T-helper 2 cell treated with Interferon-gamma antibody and Interleukin-4, amounts not matched to agents 100 ng/mL and 5 ng/mL, for 36 hours (primary cell): ENCODE results near the gene RIPOR2. TPM values are rescaled to one million over a fixed set of nuclear protein-coding genes. Genes with fewer than 3 reads are reported as not detected.

ENCODE experiments used
- intact Hi-C: fragments of 100-400 bp; cut with micrococcal nuclease; formaldehyde crosslinking; loops from one replicate; pipeline ENCODE4 v1.15.1; 2023
- total RNA-seq: library from RNA; stranded (reverse); gene quantifications from 2 replicates; pipeline ENCODE4 v1.2.3, GENCODE V29; 2022

Gene RIPOR2
- total RNA-seq, 1 donor from 2014 or later, result 182 TPM

DNA sequence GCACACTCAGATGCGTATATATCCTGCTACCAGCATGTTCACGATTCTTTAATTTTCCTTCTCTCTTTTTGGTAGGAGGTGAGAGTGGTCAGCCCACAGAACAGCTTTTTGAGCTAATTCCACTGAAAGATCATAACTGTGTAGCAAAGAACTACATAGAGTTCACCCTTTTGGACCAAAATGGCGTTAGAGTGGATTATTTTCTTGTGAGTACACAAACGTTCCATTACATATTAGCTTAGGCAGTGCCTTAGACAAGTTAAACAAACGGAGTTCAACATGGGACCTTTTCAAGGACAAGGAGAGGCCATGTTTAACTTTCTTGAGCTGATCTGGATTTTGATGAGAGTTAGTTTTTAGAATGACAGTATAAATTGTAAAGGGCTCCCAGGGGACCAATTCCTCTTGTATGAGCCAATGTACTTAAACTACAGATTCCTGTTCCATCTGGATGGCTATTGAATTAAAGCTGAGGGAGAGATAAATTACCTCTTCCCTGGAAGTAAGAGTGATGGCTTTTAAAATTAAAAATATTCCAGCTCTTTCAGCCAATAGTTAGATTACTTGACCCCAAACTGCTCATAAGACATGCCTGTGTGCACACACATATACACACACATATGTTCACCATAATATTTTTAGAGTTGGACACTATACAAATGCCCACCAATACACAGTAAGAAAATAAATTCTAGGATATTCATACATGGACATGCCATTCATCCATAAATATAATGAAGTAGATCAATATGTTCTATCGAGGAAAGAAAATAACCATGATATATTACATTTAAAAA is 111.4 kb downstream of the RIPOR2 start:
- intact Hi-C loops, result no loop called here

GRCh38 chr6:24823185-24823584 is 112.6 kb downstream of the RIPOR2 start:
- intact Hi-C loops, result no loop called here

DNA sequence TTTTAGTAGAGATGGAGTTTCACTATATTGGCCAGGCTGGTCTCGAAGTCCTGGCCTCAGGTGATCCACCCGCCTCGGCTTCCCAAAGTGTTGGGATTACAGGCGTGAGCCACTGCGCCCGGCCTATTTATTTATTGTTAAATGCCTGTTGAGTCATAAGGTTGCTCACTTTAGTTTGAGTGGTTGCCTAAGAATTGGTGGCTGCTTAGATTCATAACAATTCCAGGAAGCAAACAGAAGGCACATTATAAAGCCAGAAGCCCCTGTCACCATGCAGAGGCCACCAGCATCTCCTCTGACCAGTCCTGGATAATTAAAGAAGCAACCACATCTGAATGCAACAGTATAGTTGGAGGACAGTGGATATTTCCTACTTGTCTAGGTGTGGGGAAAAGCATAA is 113.1 kb downstream of the RIPOR2 start:
- intact Hi-C loops, result no loop called here

DNA sequence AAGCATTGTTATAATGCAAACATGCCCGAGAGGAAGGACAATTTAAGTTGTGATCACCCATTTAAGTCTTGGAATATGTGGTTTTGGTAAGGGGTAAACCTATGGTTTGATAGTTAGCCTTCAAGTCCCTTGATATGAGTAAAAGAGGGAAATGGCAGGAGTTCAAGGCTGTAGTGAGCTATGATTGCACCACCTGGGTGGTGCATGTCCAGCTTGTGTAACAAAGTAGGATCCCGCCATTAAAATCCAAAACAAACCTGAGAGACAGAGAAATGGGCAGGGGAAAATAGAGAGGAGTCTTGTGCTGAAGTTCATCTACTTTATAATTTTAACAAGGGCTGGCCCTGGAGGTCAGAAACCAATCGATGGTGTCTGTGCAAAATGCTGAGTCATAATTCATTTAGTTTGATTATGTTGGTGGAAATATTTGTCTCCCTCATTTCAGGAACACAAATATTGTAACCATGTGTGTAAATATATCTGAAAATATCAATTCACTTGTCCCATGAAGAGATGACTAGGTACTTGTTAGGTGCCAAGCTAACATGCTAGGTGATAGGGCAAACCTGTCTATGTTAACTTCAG is 113.8 kb downstream of the RIPOR2 start:
- intact Hi-C loops, result no loop called here

- intact Hi-C loops, result no loop called here
Measured at GRCh38 chr6:24818346-24818745, 117.4 kb downstream of the RIPOR2 start.

GRCh38 chr6:24809728-24810127 is 126.0 kb downstream of the RIPOR2 start:
- intact Hi-C loops, result no loop called here

DNA sequence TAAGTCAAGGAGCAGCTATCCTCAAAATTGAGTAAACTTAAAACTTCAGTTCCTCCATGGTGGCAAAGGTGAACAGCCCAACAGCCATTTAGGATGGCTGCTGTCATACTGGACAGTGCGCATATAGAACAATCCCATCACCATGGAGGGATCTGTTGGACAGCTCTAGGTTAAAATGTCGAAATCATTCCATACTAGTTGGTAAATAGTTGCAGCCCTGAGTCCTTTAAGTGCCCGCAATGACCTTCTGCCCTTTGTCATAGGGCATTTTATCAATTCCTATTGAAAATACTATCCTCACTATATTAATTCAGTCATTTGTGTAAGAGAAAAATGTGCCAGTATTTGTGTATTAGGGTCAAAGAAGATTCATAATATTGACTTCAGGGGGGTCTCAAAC is 128.2 kb downstream of the RIPOR2 start:
- intact Hi-C loops, result no loop called here

GRCh38 chr6:24802271-24803059 is 133.3 kb downstream of the RIPOR2 start:
- intact Hi-C loops, result no loop called here

- intact Hi-C loops, result no loop called here
Measured at GRCh38 chr6:24799541-24799915, 136.2 kb downstream of the RIPOR2 start.

GRCh38 chr6:24798740-24799540 is 136.8 kb downstream of the RIPOR2 start, which contains the start of gene ARMH2:
Gene ARMH2, minus strand, starts transcription at chr6:24798917. Its CDS starts 60 bp downstream, at chr6:24798857.
- intact Hi-C loops, result no loop called here

- intact Hi-C loops, result no loop called here
Measured at GRCh38 chr6:24797596-24798216, 138.1 kb downstream of the RIPOR2 start.

DNA sequence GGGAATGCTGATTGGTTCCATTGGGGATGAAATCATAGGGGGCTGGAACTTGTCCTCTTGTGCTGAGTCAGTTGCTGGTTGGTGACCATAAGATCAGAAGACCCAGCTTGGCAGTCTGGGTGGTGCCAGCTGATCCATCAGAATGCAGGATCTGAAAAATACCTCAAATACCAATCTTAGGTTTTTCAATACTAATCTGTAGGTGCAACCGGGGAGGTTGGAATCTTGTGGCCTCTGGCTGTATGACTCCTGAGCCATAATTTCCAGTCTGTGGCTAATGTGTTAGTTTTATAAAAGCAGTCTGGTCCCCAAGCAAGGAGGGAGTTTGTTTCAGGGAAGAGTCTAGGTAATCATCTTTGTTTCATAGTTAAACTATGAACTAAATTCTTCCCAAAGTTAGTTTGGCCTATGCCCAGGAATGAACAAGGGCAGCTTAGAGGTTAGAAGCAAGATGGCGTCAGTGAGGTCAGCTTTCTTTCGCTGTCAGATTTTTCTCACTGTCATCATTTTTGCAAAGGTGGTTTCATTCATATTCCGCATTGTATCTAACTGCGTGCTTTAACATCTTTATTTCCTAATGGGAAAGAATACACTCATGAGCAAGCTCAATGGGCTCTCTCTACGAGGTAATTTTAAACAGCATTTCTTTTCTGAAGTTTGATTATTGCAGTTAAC is 139.0 kb downstream of the RIPOR2 start:
- intact Hi-C loops, result no loop called here

GRCh38 chr6:24795106-24795505 is 140.7 kb downstream of the RIPOR2 start:
- intact Hi-C loops, result no loop called here

GRCh38 chr6:24788031-24788665 is 147.6 kb downstream of the RIPOR2 start:
- intact Hi-C loops, result no loop called here

DNA sequence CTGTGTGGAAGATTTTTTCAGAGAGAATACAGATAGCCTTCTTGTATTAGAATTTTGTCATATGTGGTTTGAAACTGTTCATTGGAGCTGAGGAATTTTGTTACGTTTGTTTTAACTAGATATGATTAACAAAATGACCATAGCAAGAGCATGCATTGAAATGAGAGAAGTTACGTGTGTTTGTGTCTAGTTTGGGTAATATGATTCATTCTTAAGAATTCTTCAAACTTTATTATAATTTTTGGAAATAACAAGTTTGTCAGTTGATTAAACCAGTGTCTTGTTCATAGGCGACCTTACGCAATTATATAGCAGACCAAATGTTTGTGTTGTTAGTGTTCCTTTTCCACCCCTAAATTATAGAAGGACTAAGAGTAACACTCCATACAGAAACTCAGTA is 155.6 kb downstream of the RIPOR2 start:
- intact Hi-C loops, result no loop called here

DNA sequence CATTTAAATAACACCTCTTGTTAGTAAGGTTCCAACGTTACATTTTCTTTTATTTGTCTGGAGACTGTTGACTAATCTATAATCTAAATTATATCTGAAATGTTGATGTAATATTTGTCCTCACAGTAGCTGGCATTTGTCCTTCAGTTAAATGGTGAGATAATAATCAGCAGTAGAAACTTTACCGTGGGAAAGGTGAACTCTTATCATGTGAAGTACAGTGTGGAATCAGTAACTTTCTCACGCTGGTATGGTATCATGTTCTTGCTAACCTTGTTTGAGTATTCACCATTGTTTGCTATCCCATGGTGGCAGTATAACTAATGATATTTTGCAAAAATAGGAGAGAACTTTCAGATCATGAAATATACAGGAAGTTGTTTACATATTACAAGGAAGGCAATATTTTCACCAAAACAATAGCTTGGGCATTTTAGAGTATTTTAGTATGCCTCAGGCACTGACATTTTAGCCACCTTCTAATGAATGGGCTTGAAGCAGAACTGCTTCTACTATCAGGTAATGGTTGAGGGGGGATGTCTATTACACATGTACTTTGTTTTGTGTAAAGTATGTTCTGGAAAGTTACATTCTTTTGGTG is 156.2 kb downstream of the RIPOR2 start:
- intact Hi-C loops, result loop anchor here (5.0 to 10.0 kb wide), 4 partner anchors 78 to 1215 kb away; no protein-coding TSS in a partner anchor

- intact Hi-C loops, result loop anchor here (5.0 to 10.0 kb wide), 4 partner anchors 78 to 1216 kb away; no protein-coding TSS in a partner anchor
Measured at GRCh38 chr6:24778878-24779277, 156.9 kb downstream of the RIPOR2 start.

- intact Hi-C loops, result loop anchor here (5.0 to 10.0 kb wide), 4 partner anchors 79 to 1217 kb away; no protein-coding TSS in a partner anchor
Measured at GRCh38 chr6:24778121-24778520, 157.6 kb downstream of the RIPOR2 start.

GRCh38 chr6:24777227-24777626 is 158.5 kb downstream of the RIPOR2 start:
- intact Hi-C loops, result loop anchor here (5.0 to 10.0 kb wide), 4 partner anchors 80 to 1218 kb away; no protein-coding TSS in a partner anchor
